ENCODE results near the gene UNG.

The UNG gene

DNA sequence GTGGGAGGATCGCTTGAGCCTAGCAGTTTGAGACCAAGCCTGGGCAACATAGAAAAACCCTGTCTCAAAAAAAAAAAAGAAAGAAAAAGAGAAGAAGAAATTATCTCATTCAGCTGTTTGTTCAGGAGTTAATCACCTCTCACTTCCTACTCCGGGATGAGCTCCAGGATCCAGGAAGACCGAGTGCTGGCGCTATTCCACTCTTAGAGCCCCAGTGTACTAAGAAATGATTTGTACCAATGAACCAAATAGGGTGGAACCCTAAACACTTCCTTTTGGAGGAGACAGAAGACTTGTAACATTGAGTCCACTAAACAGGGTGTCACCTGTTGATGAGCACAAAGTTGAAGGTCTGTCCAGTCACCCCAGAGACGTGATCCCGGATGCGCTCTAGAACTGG, 7.7 kb upstream of the UNG start:
- DNase-seq (ENCODE audit: low read depth in 2 of 2): no peak

DNA sequence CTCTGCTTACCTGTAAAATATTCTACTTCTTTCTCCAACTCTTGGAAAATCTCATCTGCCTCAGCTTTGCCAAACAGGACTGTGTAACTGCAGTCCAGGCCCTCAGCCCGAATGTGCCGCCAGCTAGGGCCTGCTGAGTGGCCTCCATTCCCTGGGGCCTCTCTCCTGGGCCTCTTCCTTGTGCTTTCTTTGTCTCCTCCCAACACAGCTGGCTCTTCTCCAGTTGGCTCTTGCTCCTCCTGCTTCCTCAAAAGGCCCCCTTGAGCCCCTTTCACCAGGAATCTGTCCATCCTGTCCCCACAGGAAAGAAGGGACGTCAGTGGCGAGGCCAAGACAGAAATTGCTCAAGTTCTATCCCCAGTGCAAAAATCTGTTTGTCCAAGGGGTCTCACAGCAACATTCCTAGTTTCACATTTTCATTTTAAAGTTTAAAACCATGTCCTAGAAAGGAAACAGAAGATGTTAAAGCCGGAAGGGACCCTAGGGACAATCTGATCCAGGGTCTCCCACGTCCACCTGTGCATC, 4.8 kb upstream of the UNG start:
- DNase-seq (ENCODE audit: low read depth in 2 of 2): no peak

DNA sequence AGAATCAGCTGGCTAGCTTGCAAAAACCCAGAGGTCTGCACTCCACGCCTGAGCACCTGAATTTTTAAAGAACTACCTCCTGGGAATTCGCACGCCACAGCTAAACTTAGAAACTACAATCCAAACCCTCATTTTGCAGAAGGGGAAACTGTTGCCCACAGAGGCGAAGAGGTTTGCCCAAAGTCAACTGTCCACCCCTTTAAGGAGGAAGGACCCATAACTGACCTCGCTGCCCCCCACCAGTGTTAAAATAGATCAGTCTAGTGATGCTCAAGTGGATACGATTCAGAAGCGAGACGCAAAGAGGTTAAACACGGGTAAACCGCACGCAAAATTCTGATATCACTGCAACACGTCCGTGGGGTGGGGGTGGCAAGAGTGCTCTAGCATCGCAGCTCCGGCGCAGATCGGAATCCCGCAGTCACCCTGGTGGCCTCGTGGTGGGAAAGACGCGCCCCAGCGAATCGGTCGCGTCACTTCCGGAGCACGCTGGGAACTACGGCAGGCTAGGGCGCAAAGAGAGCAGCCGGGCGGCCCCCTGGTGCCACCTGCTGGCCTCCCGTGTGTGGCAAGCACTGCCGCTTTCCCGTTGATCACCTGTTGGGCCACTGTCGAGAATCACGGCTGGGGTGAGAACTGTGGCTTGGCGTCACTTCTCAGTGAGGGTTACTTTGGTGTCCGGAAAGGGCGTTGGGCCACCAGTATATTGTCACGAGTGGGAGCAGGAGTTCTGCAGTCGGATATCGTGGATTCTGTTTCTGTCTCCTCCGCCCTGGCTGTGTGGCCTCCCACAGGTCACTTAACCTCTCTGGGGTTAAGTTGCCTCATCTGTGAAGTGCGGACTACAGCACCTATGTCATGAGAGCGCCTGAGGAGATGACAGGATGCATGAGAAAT, 4.1 kb upstream of the UNG start, which contains the start of gene ALKBH2:
TSS of gene ALKBH2 (minus strand) at position 451 of the 897 bp plus-strand sequence. CDS start 686 bp downstream, outside the sequence.
- DNase-seq (ENCODE audit: low read depth in 2 of 2): peak; percentile 91 to 95

DNA sequence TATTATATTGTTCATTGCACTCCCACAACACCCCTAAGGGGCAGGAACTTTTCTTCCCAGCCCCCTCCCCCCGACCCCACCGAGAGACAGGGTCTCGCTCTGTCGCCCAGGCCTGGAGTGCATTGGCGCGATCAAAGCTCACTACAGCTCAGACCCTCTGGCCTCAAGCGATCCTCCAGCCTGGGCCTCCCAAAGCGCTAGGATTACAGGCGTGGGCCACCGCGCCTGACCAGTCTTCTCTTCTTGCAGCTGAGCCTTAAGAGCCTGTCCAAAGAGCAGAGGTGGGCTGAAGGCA, 310 bp upstream of the UNG start:
- no peak for DNase-seq (ENCODE audit: low read depth in 2 of 2)

DNA sequence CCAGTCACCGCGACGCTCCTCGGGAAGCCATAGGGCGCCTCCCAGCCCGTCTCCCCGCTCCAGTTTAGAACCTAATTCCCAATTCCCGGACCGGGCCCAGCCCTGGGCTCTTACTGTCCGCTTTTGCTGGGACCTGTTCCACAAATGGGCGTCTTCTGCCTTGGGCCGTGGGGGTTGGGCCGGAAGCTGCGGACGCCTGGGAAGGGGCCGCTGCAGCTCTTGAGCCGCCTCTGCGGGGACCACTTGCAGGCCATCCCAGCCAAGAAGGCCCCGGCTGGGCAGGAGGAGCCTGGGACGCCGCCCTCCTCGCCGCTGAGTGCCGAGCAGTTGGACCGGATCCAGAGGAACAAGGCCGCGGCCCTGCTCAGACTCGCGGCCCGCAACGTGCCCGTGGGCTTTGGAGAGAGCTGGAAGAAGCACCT, 797 bp downstream of the UNG start:
- peak in 1 of 2 donors; percentile 14 for DNase-seq (ENCODE audit: low read depth in 2 of 2)

DNA sequence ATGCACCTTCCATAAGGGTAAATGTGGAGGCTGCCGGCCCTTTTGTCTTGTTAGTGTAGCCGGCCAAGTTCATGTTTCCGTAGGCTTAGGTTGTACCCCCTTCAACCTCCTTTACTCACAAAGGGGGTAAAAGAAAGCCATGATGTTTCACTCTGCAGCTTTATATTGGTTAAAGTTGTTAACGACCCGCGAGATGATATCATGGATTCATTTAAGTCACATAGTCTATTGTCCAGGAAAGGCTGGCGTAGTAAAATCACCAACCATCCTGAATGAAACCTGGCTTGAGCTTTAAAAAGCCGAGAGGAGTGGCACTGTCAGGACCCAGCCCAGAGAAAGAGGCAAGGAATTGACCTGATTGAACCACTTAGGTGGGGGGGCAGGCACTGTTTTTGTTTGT, 1.3 kb downstream of the UNG start:
- no peak for DNase-seq (ENCODE audit: low read depth in 2 of 2)

DNA sequence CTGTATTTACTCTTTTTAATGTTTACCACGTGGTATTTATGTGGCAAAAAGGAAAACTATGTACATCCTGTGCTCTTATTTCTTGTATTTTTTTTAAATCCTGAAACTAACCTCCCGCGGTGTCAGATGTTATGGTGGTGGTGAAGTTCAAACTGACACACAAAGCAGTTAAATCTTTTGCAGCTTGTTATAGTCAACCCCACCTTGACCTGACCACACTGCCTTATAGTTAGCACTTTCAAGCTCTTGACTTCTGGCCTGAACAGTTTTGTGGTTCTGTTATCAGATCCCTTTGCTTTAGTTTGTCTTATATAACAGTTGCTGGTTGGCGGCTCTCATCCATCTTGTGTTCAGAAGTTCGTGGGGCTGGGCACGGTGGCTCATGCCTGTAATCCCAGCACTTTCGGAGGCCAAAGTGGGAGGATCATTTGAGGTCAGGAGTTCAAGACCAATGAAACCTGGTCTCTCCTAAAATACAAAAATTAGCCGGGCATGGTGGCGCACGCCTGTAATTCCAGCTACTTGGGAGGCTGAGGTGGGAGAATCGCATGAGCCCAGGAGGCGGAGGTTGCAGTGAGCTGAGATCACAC, 2.1 kb downstream of the UNG start:
- no peak for DNase-seq (ENCODE audit: low read depth in 2 of 2)

DNA sequence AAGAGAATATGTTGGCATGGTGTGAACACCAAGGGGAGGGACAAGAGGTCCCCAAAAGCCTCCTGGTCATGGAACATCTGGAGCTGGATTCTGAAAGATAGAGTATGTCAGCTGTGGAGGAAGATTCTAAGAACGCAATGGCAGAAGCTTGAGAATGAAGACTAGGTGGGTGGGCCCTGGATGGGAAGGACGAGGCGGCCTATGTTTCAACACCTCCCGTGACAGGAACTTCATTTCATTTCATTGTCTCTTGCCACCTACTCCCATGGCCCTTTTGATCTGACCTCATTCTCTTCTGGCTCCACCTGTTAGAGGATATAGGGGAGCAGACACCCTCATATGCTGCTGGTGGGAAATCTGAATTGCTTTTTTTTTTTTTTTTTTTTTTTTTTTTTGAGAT, 3.3 kb downstream of the UNG start:
- DNase-seq (ENCODE audit: low read depth in 2 of 2): no peak

DNA sequence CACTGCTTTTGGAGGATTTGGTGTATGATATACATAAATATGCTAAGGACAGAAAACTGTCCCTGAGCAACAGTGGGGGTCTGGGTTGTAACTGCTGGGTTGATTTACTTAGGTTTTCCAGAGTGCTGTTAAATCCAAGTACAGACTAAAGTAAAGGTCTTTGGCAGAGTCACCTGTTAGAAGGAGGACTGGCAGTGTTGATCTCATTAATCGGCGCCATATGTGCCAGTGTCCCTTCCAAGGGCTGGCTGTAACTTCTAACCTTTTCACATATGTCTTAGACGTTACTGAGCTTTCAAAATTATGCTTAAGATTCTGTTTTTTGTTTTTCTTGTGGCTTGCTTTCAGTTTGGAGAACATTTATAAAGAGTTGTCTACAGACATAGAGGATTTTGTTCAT, 5.1 kb downstream of the UNG start:
- no peak for DNase-seq (ENCODE audit: low read depth in 2 of 2)

DNA sequence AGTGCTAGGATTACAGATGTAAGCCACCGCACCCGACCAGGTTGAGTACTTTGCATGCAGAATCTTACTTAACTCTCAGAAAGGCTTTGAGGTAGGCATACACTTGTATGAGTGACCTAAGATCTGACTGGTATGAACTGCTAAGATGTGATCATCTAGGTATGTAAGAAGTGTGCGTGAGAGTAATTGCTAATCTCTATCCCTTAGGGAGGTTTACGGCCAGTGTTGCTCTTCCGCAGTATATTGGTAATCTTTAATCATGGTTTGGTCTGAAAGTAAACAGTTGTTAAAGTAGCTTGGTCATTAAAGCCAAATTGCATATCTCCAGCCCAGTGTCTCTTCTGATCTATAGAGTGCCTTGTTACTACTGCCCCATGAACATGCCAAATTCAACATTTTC, 7.8 kb downstream of the UNG start:
- no peak for DNase-seq (ENCODE audit: low read depth in 2 of 2)

DNA sequence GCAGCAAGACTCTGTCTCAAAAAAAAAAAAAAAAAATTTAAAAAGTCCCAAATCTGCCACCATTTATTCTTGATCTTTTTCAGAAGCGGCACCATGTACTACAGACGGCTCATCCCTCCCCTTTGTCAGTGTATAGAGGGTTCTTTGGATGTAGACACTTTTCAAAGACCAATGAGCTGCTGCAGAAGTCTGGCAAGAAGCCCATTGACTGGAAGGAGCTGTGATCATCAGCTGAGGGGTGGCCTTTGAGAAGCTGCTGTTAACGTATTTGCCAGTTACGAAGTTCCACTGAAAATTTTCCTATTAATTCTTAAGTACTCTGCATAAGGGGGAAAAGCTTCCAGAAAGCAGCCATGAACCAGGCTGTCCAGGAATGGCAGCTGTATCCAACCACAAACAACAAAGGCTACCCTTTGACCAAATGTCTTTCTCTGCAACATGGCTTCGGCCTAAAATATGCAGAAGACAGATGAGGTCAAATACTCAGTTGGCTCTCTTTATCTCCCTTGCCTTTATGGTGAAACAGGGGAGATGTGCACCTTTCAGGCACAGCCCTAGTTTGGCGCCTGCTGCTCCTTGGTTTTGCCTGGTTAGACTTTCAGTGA, 12.5 kb downstream of the UNG start:
- no peak for DNase-seq (ENCODE audit: low read depth in 2 of 2)

DNA sequence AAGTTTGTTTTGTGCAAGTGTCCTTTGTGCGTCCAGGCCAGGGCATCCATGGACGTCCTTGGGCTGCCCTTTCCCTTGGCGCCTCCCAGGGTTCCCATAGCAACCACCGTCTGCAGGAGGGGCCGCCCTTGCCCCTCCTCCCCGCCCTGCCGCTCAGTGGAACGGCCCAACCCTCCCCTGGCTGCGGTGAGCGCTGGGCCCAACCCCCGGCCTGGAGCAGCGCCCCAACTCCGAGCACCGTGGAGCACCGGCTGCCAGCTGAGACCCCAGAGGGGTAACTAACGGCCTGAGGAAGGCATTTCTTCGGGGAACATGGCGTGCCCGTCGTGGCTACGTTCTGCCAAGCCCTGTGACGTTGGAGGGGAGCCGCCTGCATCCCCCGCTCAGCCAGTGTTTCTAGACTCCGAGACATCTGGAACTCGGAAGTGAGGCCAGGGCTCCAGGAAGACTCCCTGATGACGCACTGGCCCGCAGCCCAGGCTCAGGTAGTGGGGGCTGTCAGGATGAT, 13.6 kb downstream of the UNG start:
- DNase-seq (ENCODE audit: low read depth in 2 of 2): peak; percentile 24 to 43

DNA sequence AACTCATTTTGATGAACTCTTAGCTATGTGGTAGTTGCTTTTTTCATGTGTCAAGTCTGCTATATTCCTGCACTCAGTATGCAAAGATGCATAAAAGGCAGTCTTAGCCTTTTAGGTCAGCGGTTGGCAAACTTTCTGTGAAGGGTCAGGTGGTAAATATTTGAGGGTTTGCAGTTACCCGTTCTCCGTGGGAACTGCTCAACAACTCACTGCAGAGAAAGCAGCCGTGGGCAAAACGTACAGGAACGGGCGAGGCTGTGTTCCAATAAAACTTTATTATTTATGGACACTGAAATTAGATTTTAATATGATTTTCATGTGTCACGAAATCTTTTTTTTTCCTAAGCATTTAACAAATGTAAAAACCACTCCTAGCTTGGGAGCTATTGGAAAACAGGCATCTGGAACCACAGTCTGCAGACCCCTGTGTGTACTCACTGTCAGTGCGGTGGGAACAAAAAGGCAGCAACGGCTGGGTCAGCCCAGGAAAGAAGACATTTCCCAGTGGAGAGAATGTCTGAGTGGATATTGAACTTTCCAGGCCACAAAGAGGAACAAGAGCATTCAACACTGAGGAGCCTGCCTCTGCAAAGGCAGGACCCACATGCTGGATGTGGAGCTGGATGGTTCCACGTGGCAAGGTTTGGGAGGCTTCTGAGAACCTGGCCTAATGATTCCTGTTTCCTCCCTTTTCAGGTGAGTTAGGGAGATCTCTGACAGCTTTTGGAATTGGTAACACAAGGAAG, 15.5 kb downstream of the UNG start:
- DNase-seq (ENCODE audit: low read depth in 2 of 2): no peak

DNA sequence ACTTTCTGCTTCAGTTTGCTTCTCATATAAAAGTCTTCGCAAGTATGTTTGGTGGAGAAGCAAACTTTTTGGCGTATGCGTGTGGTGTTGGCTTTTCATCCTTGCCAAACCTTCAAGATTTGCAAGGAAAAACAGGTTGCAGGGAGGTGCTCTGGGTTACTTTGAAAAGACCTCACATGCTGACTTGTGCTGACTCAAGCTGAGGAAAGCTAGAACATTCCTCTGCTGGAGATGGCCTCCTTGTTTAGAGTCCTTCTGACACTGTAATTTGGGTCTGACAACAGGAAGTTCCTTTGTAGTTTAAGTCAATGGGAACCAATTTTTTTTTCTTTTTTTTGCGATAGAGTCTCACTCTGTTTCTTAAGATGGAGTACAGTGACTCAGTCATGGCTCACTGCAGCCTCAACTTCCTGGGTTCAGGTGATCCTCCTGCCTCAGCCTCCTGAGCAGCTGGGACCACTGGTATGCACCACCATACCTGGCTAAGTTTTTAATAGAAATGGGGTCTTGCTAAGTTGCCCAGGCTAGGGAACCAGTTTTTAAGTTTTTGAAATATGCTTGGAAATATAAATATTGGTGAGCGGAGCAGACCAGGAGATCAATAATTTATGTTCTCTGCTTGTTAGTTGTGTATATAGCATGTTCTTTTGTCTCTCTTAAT, 16.4 kb downstream of the UNG start:
- DNase-seq (ENCODE audit: low read depth in 2 of 2): no peak

DNA sequence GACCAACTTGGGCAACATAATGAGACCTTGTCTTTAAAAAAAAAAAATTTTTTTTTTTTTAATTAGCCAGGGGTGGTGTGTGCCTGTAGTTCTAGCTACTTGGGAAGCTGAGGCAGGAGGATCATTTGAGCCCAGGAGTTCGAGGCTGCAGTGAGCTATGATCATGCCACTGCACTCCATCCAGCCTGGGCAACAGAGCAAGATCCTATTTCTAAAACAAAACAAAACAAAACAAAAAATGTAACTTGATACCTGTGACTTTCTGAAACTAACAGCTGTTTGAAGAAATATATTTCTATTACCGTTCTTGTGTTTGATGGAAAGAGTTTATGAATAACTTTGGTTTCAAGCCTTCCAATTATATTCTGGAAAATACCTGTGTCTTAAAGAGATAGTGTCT, 17.2 kb downstream of the UNG start:
- no peak for DNase-seq (ENCODE audit: low read depth in 2 of 2)

DNA sequence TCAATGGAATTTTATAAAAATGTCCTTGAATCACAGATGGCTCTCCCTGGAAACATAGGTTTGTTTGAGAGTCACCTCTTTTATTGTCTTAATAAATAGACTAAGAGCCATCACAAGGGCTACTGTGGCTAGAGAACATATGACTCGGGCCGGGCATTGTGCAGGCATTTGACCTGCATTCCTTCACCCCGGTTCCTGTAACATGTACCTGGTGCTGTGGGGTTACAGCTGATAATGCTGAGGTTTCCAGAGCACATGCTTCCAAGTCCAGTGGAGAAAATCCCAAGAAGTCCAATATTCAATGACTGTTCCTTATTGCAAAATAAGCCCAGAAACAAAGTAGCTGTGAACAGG, 18.0 kb downstream of the UNG start:
- DNase-seq (ENCODE audit: low read depth in 2 of 2): no peak

DNA sequence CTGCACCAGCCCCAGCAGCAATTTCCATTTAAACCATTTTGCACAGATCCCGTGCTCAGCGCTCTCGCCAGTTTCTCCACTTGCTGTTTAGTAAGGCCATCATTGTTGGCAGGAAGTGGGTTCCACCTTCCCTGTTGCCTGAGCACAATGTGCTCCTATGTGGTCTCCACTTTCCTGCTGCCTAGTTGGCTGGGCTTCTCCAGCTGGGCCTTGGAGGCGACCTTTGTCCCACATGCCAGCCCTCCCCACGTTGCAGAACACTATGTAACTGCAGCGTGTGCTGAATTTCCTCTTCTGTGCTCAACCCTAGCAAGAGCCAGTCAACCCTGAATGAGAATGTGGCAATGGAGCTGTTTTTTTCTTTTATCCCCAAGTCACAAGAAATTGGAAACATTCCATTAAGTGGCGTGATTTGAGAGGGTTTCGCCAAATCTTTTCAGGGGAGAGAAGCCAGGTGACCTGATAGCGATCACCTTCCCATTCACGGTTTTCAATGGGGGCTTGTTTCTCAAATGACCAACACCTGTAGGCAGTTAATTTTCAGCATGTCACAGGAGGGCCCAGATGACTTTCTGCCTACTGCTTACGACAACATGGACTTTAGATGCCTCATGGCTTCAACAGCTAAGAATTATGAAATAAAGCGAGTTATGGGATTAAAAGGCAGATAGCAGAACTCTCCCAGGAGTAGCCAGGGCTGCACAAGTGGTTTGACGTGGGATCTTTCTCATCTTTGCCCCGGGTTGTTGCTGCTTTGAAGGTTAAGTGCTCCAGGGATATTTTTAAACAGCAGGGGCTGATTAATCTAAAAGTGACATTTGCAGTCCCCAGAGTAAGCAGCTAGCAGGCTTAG, 18.6 kb downstream of the UNG start, which contains the start of gene ACACB:
TSS of gene ACACB (plus strand) at position 830 of the 853 bp plus-strand sequence. CDS start 22,819 bp downstream, outside the sequence.
- DNase-seq (ENCODE audit: low read depth in 2 of 2): no peak

DNA sequence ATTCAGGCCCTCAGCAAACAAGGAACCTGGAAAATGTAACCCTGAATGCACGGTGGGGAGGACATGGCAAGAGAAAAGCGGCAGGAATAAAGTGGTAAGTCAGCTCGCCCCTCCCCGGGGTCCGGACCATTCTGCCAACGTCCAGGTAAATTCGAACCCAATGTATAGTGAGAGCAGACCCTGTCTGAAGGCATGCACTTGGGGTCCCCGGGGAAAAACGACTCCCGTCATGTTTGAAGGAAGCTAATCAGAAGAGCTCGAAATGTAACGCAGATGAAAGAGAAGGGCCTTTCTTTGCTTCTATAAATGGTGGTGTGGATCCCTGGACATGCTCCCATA, 19.2 kb downstream of the UNG start:
- no peak for DNase-seq (ENCODE audit: low read depth in 2 of 2)

DNA sequence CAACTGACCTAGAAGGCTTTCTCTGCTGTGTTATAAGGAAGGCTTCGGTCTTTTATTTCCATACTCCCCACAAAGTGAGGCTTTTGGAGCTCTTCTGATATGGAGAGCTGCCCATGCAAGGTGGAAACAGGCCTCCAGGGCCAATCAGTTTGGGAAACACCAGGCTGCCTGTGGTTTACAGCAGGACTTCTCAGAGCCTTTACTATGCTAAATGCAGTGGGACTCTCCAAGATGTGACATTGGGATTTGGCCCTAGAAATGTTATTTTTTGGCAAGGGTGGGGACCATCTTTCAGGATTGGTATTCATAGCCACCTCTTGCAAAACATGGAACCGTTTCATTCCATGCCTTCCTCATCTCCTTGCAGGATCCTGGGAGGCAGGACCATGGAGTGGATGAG, 22.7 kb downstream of the UNG start:
- no peak for DNase-seq (ENCODE audit: low read depth in 2 of 2)

DNA sequence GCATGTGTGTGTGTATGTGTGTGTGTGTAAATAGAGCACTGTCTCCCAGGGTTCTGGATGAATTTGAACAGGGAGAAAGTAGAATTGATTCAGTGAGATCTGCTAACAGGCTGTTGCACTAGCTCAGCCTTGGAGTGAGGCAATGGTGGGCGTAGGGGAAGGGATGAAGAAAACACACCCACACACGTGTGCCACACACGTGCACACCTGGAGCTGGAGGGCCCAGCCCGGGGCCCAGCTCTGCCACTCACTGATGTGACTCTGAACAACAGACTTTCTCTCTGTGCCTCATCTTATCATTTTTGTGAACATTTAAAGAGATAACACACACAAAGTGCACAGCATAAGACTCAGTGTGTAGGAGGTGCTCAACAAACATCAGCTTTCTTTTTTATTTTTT, 23.2 kb downstream of the UNG start:
- DNase-seq (ENCODE audit: low read depth in 2 of 2): no peak

Measured in stimulated activated CD4-positive, alpha-beta T cell treated with anti-CD3 and anti-CD28 coated beads, Interleukin-15, amount 100 ng/mL, for 48 hours (primary cell).